ENCODE results near the gene TRAP1.
A peak's percentile ranks its signal among the peaks of the same experiment; 100 is the strongest.

Gene TRAP1

DNA sequence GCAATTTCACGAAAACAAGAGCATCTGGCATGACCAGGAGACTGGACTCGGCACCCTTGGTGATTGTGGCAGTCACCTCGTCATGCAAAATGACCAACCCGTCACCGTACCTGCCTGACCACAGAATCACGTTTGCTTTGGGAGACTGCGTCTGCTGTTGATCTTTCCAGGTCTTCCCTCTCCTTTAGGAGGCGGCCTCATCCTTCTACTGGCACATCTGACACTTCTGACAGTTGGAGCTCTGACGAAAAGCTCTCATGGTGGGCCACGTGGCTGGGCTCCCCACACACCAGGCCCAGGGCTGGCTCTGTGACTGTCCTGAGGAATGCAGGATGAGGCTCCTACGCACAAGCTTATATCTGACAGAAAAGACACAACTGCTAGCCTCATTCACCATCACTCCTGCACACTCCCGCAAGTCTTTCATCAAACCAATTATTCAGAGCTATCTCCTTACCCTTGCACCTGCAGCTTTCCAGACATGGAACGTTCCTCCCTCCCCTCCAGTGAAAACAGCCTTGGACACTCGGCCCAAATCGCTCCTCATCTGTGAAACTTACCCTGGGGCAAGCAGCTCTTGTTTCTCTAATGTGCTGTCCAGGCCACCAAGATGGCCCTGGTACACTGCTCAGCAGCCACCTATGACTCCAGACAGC is 3.6 kb downstream of the TRAP1 start:
- no peak for DNase-seq (ENCODE audit: low read depth)

DNA sequence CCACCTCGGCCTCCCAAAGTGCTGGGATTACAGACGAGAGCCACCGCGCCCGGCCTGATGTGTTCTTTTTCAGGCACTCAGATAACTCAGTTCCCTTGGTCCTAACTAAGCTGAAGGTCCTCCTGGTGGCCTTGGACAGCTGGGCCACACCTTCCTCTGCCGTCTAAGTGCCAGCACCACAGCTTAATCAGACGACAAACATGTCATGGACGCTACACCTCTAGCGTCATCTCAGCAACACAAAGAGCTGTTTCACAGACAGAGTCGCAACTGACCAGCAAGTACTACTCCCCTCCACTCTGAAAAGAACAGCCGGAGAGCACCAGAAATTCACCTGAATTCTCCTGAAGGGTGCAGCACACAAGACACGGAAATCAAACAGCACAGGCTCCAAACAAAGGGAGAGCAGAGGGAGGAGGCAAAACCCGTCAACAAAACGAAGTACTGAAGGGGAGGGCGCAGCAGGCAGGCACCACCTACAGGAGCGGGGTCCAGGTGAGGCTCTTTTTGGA is 4.4 kb downstream of the TRAP1 start:
- DNase-seq (ENCODE audit: low read depth): no peak

DNA sequence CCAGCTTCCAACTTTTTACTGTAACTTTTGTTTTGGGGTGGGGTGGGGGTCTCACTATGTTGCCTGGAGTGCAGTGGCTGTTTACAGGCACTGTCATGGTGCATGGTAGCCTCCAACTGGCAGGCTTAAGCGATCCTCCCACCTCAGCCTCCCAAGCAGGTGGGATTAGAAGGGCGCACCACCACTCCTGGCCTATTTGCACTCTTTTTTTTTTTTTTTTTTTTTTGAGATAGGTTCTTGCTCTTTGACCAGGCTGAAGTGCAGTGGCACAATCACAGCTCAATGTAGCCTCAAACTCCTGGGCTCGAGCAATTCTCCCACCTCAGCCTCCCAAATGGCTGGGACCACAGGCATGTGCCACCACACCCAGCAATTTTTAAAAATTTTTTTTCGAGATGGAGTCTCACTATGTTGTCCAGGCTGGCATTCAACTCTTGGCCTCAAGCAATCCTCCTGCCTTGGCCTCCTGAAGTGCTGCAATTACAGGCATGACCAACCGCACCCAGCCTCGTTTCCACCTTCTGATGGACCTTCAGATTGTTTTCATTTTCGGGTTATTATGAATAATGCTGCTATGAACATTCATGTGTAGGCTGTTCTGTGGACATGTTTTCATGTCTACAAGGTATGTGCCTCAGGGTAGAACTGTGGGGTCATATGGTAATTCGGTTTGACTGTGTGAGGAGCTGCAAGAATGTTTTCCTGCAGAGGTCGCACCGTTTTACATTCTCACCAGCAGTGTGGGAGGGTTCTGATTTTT is 10.9 kb downstream of the TRAP1 start:
- DNase-seq (ENCODE audit: low read depth): no peak

- DNase-seq (ENCODE audit: low read depth): no peak
These were observed 15.2 kb downstream of the TRAP1 start for GRCh38 chr16:3702082-3702481.

GRCh38 chr16:3701531-3701930 is 15.8 kb downstream of the TRAP1 start:
- no peak for DNase-seq (ENCODE audit: low read depth)

DNA sequence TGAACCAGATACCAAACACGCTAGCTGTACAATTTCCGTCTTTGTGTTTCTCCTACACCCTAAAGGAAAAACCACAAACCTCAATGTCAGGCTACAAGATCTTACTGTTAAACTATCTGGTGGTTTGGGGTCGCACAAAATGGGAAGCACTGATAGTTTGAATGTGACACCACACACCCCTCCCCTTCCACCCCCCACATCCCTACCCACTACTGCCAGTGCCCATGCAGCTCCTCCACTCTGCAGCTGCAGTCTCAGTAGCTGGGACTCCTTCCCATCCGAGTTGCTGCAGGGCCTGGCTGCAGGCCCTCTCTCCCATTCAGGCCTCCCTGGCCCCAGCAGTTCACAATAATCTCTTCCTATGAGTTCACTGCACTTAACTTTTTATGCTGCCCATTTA is 18.4 kb downstream of the TRAP1 start:
- DNase-seq (ENCODE audit: low read depth): no peak

DNA sequence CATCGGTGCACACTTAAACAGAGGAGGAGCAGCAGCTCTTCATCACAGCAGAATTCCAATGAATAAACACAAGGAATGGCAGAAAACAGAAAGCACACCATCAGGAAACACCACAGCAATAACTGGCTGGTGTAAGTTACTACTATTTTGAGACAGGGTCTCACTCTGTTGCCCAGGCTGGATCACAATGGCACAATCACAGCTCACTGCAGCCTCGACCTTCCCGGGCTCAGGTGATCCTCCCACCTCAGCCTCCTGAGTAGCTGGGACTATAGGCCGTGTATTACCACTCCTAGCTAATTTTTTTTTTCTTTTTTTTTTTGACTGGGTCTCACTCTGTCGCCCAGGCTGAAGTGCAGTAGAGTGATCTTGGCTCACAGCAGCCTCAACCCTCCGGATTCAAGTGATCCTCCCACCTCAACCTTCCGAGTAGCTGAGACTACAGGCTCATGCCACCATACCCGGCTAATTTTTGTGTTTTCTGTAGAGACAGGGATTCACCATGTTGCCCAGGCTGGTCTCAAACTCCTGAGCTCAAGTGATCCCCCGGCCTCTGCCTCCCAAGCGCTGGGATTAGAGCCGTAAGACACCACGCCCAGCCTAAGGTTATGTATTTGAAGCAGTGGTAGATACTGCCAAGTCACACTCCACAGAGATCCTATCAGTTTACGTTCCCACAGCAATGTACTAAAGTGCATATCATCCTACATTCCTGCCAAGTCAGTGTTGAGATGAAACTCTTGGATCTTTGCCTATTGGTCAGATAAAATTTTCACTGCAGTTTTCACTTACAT is 20.7 kb downstream of the TRAP1 start:
- DNase-seq (ENCODE audit: low read depth): peak; percentile 98

- DNase-seq (ENCODE audit: low read depth): no peak
These were observed 21.5 kb downstream of the TRAP1 start for GRCh38 chr16:3695610-3696369.

GRCh38 chr16:3694051-3694450 is 23.3 kb downstream of the TRAP1 start:
- DNase-seq (ENCODE audit: low read depth): no peak

- DNase-seq (ENCODE audit: low read depth): no peak
These were observed 25.6 kb downstream of the TRAP1 start for GRCh38 chr16:3691761-3692160.

GRCh38 chr16:3690980-3691720 is 26.2 kb downstream of the TRAP1 start:
- DNase-seq (ENCODE audit: low read depth): no peak

DNA sequence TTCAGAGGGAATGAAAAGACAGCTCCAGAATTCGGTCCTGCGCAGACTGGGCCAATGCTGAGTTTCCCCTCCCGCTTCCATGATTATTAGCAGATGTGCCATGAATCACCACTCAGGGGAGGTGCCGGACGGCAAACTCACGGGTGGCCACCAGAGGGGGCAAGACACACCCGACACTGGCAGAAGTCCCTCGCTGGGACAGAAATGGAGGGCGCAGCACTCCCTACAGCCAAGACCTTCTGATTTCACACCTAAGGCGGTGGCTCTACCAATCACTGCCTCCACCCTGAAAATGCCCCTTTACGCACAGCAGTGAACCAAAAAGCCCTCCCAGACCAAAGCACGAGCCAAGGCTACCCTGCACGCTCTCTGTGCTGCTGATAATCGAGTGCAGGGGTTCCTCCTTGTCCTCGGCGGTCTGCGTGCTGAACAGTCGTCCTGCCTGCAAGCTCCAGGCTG is 26.8 kb downstream of the TRAP1 start:
- DNase-seq (ENCODE audit: low read depth): peak; percentile 84

DNA sequence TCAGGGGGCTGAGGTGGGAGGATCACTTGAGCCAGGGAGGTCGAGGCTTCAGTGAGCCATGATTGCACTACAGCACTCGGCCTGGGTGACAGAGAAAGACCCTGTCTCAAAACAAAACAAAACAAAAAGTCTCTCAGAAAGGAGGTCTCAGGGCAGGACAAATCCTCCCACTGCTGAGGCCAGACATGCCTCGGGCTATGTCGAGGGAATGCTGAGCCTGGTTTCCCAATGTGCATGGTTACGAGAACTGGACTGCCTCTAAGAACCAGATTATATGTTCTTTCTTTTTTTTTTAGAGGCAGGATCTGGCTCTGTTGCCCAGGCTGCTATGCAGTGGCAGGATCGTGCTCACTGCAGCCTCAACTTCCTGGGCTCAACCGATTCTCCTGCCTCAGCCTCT is 27.6 kb downstream of the TRAP1 start:
- peak; percentile 19 for DNase-seq (ENCODE audit: low read depth)

- DNase-seq (ENCODE audit: low read depth): no peak
These were observed 29.5 kb downstream of the TRAP1 start for GRCh38 chr16:3687792-3688191.

- no peak for DNase-seq (ENCODE audit: low read depth)
These were observed 30.3 kb downstream of the TRAP1 start for GRCh38 chr16:3687021-3687420.

GRCh38 chr16:3681206-3681605 is 36.1 kb downstream of the TRAP1 start:
- DNase-seq (ENCODE audit: low read depth): no peak

DNA sequence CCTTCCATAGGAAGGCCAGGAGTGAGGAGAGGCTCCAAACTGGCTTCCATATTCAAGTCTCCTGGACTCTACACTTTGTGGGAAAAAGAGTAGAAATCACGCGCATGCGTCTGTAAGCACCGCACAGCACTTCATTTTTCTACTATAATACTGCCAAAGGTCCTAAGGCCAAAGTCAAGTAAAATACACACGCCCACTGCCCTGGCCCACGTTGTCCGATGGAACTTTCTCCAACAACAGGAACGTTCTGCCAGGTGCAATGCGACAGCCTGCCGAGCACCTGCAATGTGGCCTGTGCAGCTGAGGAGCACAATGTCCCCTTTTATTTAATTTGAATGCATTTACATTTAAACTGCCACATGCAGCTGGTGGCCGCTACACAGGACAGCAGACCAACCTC is 39.3 kb downstream of the TRAP1 start:
- no peak for DNase-seq (ENCODE audit: low read depth)

GRCh38 chr16:3675601-3676130 is 41.7 kb downstream of the TRAP1 start:
- no peak for DNase-seq (ENCODE audit: low read depth)

DNA sequence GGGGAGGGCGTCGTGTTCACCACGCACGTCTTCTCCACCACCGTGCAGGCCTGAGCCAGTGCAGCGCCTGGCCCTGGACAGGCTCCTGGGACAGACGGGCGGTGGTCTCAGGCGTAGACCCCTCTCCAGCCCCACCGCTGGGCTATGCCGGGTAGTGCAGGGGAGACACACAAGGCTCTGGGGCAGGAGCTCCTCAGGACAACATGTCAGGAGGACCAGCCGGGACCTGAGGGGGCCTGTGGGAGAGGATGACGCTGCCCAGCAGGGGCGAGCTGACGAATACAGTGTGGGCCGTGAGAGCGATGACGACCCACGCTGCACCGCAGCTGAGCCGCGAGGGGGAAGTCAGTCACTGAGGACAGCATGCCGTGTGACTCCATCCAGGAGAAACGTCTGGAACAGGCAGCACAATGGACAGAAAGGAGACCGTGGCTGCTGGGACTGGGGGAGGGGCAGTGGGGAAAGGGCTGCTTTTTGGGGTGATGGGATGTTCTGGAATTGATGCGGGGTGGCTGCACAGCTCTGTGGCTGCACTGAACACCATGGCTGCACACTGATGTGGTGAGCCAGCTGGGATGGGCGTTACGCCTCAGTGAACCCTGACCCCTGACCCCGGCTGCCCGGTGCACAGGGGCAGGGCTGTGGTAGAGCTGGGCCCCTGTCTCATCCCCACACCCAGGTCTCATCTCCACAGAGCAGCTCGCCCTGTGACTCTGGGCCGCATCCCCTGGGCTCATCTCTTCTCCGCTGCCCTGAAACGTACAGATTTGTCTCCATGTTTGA is 42.6 kb downstream of the TRAP1 start:
- DNase-seq (ENCODE audit: low read depth): no peak

Measured in amniotic epithelial cell (primary cell).